Measurements from ENCODE around the gene CARD14.

DNA sequence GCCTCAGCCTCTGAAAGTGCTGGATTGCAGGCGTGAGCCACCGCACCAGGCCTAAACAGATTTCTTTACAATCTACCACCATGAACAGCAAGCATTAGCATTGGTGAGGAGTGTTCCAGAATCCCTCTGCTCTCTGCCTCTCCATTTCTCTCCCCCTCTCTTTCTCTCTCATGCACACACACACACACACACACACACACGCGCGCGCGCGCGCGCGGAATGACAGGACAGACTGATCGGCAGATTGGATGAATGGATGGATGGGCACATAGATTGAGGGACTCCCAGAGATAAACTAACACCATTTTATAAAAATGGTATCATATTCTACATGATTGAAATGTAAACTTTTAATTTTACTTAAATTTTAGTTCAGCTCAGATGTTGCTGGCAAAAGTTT, 3.3 kb downstream of the CARD14 start:
- TF ChIP-seq EZH2 (IDR thresholded peaks at IDR 0.05; ENCODE audit: low read length), result no peak
- TF ChIP-seq, protein P1, sequence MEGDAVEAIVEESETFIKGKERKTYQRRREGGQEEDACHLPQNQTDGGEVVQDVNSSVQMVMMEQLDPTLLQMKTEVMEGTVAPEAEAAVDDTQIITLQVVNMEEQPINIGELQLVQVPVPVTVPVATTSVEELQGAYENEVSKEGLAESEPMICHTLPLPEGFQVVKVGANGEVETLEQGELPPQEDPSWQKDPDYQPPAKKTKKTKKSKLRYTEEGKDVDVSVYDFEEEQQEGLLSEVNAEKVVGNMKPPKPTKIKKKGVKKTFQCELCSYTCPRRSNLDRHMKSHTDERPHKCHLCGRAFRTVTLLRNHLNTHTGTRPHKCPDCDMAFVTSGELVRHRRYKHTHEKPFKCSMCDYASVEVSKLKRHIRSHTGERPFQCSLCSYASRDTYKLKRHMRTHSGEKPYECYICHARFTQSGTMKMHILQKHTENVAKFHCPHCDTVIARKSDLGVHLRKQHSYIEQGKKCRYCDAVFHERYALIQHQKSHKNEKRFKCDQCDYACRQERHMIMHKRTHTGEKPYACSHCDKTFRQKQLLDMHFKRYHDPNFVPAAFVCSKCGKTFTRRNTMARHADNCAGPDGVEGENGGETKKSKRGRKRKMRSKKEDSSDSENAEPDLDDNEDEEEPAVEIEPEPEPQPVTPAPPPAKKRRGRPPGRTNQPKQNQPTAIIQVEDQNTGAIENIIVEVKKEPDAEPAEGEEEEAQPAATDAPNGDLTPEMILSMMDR (optimal IDR thresholded peaks at IDR 0.05 in 1 of 3, IDR thresholded peaks at IDR 0.05 in 1 of 3, conservative IDR thresholded peaks at IDR 0.05 in 1 of 3; ENCODE audit: extremely low read depth in 1 of 3, insufficient read depth in 2 of 3, low read length in 3 of 3), result no peak

Data from keratinocyte (primary cell).